VCaP (cell line): Measurements from ENCODE around the gene SLC2A6.

Experiments
- H3K27ac ChIP-seq: fragments of 450-650 bp; 2 replicates; pipeline ENCODE4 v1.5.1; 2017
- CTCF ChIP-seq: fragments of 450-650 bp; conservative IDR thresholded peaks from 2 replicates; pipeline ENCODE4 v1.5.1; 2017; ENCODE audit warnings: mild to moderate bottlenecking, moderate library complexity

The SLC2A6 gene

GRCh38 chr9:133524146-133524545 is 45.2 kb upstream of the SLC2A6 start:
- TF ChIP-seq CTCF = no peak

GRCh38 chr9:133523106-133523505 is 44.2 kb upstream of the SLC2A6 start:
- H3K27ac ChIP-seq = no peak overlapping the region
- no peak for TF ChIP-seq CTCF

More at GRCh38 chr9:133524146-133524545, 45.2 kb upstream of the SLC2A6 start:
- H3K27ac ChIP-seq = no peak overlapping the region

DNA sequence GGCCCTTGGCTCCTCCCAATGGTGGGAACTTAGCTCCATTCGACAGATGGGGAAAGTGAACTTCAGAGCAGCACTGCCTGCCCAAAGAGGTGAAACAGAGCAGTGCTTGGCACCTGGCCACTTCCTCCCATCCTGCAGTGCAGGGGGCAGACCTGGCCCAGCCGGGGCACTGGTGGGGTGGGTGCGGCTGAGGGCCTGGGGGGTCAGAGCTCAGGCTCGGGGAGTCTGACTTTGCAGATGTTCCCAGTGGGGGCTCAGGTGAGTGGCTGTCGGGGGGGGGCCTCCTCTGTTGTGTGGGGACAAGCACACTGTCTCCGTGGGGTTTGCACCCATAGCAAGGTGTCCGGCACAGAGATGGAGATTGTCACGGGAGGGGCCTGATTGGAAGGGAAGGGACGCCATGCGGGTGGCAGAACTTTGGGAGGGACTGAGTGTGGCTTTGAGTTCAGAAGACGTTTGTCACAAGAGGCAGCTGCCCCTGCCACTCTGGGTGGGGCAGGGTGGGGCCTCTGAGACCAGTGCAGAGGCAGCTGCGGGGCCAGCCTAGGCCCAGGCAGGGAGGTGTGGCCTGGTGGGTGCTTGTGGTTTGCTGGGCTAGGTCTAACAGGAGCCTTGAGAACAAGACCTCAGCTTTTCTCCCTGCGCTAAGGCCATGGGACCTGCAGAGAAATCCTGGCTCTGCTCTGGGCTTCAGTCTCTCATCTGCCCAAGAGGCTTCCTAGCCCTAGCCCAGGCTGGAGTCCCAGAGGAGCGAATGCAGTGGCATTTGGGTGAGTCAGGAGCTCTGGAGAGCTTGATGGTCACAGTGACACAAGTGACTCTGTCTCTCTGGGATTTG is 43.4 kb upstream of the SLC2A6 start:
- TF ChIP-seq CTCF = no peak

GRCh38 chr9:133521122-133522072 is 42.5 kb upstream of the SLC2A6 start:
- TF ChIP-seq CTCF = no peak

More for the DNA sequence above, 43.4 kb upstream of the SLC2A6 start:
- no peak overlapping the region for H3K27ac ChIP-seq

DNA sequence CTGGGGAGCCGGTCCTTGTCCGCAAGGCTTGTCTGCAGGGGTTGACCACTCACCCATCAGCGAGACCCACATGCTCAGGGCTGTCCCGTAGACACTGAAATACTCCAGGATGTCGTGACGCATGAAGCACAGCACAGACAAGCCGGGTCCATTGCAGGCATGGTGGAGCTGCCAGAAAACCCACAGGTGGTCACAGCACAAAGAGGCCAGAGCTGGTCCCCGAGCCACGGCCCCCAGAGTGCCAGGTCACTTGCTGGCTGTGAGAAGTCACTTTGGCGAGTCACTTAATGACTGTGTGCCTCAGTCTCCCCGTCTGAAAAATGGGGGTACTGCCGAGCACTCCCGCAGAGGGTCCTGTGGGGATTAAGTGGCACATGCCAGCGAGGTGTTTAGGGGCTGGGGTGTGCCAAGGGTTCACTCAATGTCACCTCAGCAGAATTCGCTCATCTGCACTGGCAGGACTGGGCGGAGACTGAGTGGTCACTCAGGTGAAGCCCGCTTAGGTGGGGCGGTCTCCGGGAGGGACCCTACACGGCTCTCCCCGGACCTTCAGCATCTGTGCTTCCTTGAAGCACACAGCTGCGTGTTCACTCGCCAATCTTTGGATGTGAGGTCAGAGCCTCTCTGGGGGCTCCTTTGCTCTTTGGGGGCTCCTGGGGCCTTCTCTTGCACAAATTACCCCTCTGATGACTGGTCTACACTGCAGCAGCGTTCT is 41.4 kb upstream of the SLC2A6 start:
- no peak overlapping the region for H3K27ac ChIP-seq
- no peak for TF ChIP-seq CTCF

More at GRCh38 chr9:133521122-133522072, 42.5 kb upstream of the SLC2A6 start:
- no peak overlapping the region for H3K27ac ChIP-seq

DNA sequence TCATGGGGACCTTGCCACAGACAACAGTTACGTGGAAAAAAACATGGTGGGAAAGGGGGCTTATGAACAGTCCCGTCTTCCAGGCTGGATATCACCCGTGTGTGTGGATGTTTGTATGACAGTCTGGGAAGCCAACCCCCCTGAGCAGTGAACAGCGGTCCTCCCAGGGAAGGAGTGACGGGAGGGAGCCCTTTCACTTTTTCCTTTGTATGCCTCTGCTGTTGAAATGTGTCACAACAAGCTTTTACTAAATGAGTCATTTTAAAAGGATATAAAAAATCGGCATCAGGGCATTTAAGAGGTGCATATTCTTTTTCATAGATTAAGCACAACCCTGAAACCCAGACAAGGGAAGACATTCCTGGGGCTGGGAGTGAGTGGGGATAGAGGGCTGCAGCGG is 40.8 kb upstream of the SLC2A6 start:
- H3K27ac ChIP-seq = no peak overlapping the region
- TF ChIP-seq CTCF = no peak
